Esophagus squamous epithelium (tissue), 4 donors: ENCODE data around the gene TCF12.

Experiments
- CTCF ChIP-seq, 6 experiments: fragments of 450-650 bp in 4 of 6; fragments of 200-600 bp in 2 of 6; sonication (generic) in 2 of 6; IDR thresholded peaks; one replicate each; pipeline ENCODE4 v1.5.1; 2016 to 2019; ENCODE audit warnings: antibody characterized with exemption in 6 of 6, mild to moderate bottlenecking in 4 of 6, moderate library complexity in 4 of 6
- POLR2A ChIP-seq, 4 donors: fragments of 450-650 bp; IDR thresholded peaks; one replicate each; pipeline ENCODE4 v1.6.1; 2017; ENCODE audit warnings: antibody characterized with exemption in 4 of 4, mild to moderate bottlenecking in 4 of 4, moderate library complexity in 3 of 4

GRCh38 chr15:57215881-57216280 is 297.4 kb downstream of the TCF12 start:
- TF ChIP-seq CTCF (IDR thresholded peaks at IDR 0.05) (no peak), POLR2A (IDR thresholded peaks at IDR 0.05) (no peak)
